Large intestine (tissue), 3 donors: ENCODE data around the gene CAMK2G. TPM values are rescaled to one million over a fixed set of nuclear protein-coding genes. Genes with fewer than 3 reads are reported as not detected.

Source experiments
- DNase-seq, 2 donors: peaks; one replicate each; pipeline versions ENCODE4 v3.0.0 to v3.0.0-alpha.2; 2013
- H3K27ac ChIP-seq: one replicate; pipeline ENCODE4 v1.5.1; 2013; ENCODE audit warnings: low read length
- H3K27me3 ChIP-seq: 2 replicates; pipeline ENCODE4 v1.6.1; 2013; ENCODE audit warnings: low read length; ENCODE audit not compliant: control insufficient read depth, insufficient read depth
- H3K36me3 ChIP-seq: 2 replicates; pipeline ENCODE4 v1.6.1; 2013; ENCODE audit warnings: low read length; ENCODE audit not compliant: control insufficient read depth, insufficient read depth
- H3K4me1 ChIP-seq: one replicate; pipeline ENCODE4 v1.6.1; 2013; ENCODE audit warnings: low read length; ENCODE audit not compliant: control insufficient read depth, insufficient read depth
- H3K4me3 ChIP-seq: one replicate; pipeline ENCODE4 v1.5.1; 2013; ENCODE audit warnings: low read length
- H3K9me3 ChIP-seq: one replicate; pipeline ENCODE4 v1.6.1; 2013; ENCODE audit warnings: mild to moderate bottlenecking, low read depth, low read length, moderate library complexity; ENCODE audit not compliant: control insufficient read depth
- WGBS: methylation state at CpG from one replicate; pipeline ENCODE4 v1.1.5; 2013; ENCODE audit warnings: low lambda C conversion rate; ENCODE audit not compliant: insufficient coverage; 5-methylcytosine and 5-hydroxymethylcytosine counted together
- polyA plus RNA-seq: library from polyadenylated mRNA; unstranded; fragments of 120-200 nt; gene quantifications from one replicate; pipeline ENCODE4 v1.2.1, GENCODE V29; 2013

CAMK2G gene
- polyA plus RNA-seq, 1 donor = 44.6 TPM

GRCh38 chr10:73863039-73863817, 11.1 kb downstream of the CAMK2G start:
- peaks cover under 1% of the 10 kb centered on the region for H3K4me1 ChIP-seq
- no peaks in the 10 kb centered on the region for H3K27me3 ChIP-seq
- no CpG with 5 or more reads among the region's 5 CpGs for WGBS
- H3K9me3 ChIP-seq = no peaks in the 10 kb centered on the region
- peaks cover 82% of the 10 kb centered on the region for H3K36me3 ChIP-seq
- H3K27ac ChIP-seq = no peak overlapping the region
- H3K4me3 ChIP-seq = no peak overlapping the region
- DNase-seq = no peak

GRCh38 chr10:73862011-73862410, 12.3 kb downstream of the CAMK2G start:
- WGBS = no CpG with 5 or more reads among the region's 8 CpGs
- Histone ChIP-seq H3K9me3 (no peaks in the 10 kb centered on the region), H3K36me3 (peaks cover 74% of the 10 kb centered on the region), H3K4me3 (no peak overlapping the region), H3K4me1 (peaks cover 4% of the 10 kb centered on the region), H3K27me3 (no peaks in the 10 kb centered on the region), H3K27ac (no peak overlapping the region)
- DNase-seq = no peak

GRCh38 chr10:73859784-73860491, 14.4 kb downstream of the CAMK2G start:
- no peak for DNase-seq
- H3K27me3 ChIP-seq = no peaks in the 10 kb centered on the region
- H3K4me3 ChIP-seq = no peak overlapping the region
- H3K9me3 ChIP-seq = no peaks in the 10 kb centered on the region
- peaks cover 10% of the 10 kb centered on the region for H3K4me1 ChIP-seq
- WGBS = no CpG with 5 or more reads among the region's 7 CpGs
- H3K27ac ChIP-seq = no peak overlapping the region
- H3K36me3 ChIP-seq = peaks cover 73% of the 10 kb centered on the region

- H3K4me3 ChIP-seq = no peak overlapping the region
- no peak overlapping the region for H3K27ac ChIP-seq
- H3K9me3 ChIP-seq = no peaks in the 10 kb centered on the region
- WGBS = no CpG with 5 or more reads among the region's 5 CpGs
- DNase-seq = no peak
- peaks cover 15% of the 10 kb centered on the region for H3K4me1 ChIP-seq
- H3K27me3 ChIP-seq = no peaks in the 10 kb centered on the region
- H3K36me3 ChIP-seq = peaks cover 72% of the 10 kb centered on the region
These were observed 14.9 kb downstream of the CAMK2G start for GRCh38 chr10:73859428-73859783.

- H3K27ac ChIP-seq = no peak overlapping the region
- H3K27me3 ChIP-seq = no peaks in the 10 kb centered on the region
- no peak for DNase-seq
- no peaks in the 10 kb centered on the region for H3K9me3 ChIP-seq
- WGBS = no CpG with 5 or more reads among the region's 13 CpGs
- H3K36me3 ChIP-seq = peaks cover 72% of the 10 kb centered on the region
- H3K4me3 ChIP-seq = no peak overlapping the region
- peaks cover 20% of the 10 kb centered on the region for H3K4me1 ChIP-seq
These were observed 15.5 kb downstream of the CAMK2G start for GRCh38 chr10:73858750-73859427.

GRCh38 chr10:73858013-73858708, 16.2 kb downstream of the CAMK2G start:
- peak in 1 of 2 donors; percentile 25 for DNase-seq
- Histone ChIP-seq H3K36me3 (peaks cover 72% of the 10 kb centered on the region), H3K9me3 (no peaks in the 10 kb centered on the region), H3K27ac (no peak overlapping the region), H3K4me1 (peaks cover 24% of the 10 kb centered on the region), H3K27me3 (no peaks in the 10 kb centered on the region), H3K4me3 (no peak overlapping the region)
- no CpG with 5 or more reads among the region's 12 CpGs for WGBS

- no peak for DNase-seq
- Histone ChIP-seq H3K27ac (no peak overlapping the region), H3K9me3 (no peaks in the 10 kb centered on the region), H3K36me3 (peaks cover 73% of the 10 kb centered on the region), H3K4me3 (no peak overlapping the region), H3K4me1 (peaks cover 24% of the 10 kb centered on the region), H3K27me3 (no peaks in the 10 kb centered on the region)
- WGBS = 100% methylated on average over 1 of the region's 10 CpGs
These were observed 16.9 kb downstream of the CAMK2G start for GRCh38 chr10:73857446-73857845.

GRCh38 chr10:73856261-73856660, 18.1 kb downstream of the CAMK2G start:
- H3K9me3 ChIP-seq = no peaks in the 10 kb centered on the region
- peaks cover 79% of the 10 kb centered on the region for H3K36me3 ChIP-seq
- 80% methylated on average over 1 of the region's 8 CpGs for WGBS
- DNase-seq = no peak
- H3K27me3 ChIP-seq = no peaks in the 10 kb centered on the region
- H3K4me1 ChIP-seq = peaks cover 24% of the 10 kb centered on the region
- no peak overlapping the region for H3K27ac ChIP-seq
- H3K4me3 ChIP-seq = no peak overlapping the region

GRCh38 chr10:73855413-73855812, 18.9 kb downstream of the CAMK2G start:
- WGBS = no CpG with 5 or more reads among the region's 4 CpGs
- Histone ChIP-seq H3K9me3 (no peaks in the 10 kb centered on the region), H3K27me3 (no peaks in the 10 kb centered on the region), H3K27ac (no peak overlapping the region), H3K36me3 (peaks cover 80% of the 10 kb centered on the region), H3K4me1 (peaks cover 24% of the 10 kb centered on the region), H3K4me3 (no peak overlapping the region)
- no peak for DNase-seq

- peak overlapping the region; percentile 62 for H3K27ac ChIP-seq
- H3K4me1 ChIP-seq = peaks cover 24% of the 10 kb centered on the region
These were observed 20.0 kb downstream of the CAMK2G start for GRCh38 chr10:73854310-73854709.

More at GRCh38 chr10:73854310-73854709, 20.0 kb downstream of the CAMK2G start:
- peak; percentile 61 to 84 for DNase-seq
- H3K27me3 ChIP-seq = no peaks in the 10 kb centered on the region
- no peak overlapping the region for H3K4me3 ChIP-seq
- peaks cover 77% of the 10 kb centered on the region for H3K36me3 ChIP-seq
- H3K9me3 ChIP-seq = no peaks in the 10 kb centered on the region
- WGBS = no CpG with 5 or more reads among the region's 5 CpGs
